ENCODE data around the gene MSI2. TPM values are rescaled to one million over a fixed set of nuclear protein-coding genes. Genes with fewer than 3 reads are reported as not detected.

MSI2 gene
- total RNA-seq, 2 donors from 2014 or later, result 23.2 to 30.9 TPM

GRCh38 chr17:57595947-57596695 lies 339.8 kb downstream of the MSI2 start:
- intact Hi-C loops (cut with DNase I), result loop anchor here in 1 of 2 donors (10.0 kb wide), 2 partner anchors 101 to 129 kb away; no protein-coding TSS in a partner anchor
- peak; percentile 73 for DNase-seq (ENCODE audit: low spot score)

DNA sequence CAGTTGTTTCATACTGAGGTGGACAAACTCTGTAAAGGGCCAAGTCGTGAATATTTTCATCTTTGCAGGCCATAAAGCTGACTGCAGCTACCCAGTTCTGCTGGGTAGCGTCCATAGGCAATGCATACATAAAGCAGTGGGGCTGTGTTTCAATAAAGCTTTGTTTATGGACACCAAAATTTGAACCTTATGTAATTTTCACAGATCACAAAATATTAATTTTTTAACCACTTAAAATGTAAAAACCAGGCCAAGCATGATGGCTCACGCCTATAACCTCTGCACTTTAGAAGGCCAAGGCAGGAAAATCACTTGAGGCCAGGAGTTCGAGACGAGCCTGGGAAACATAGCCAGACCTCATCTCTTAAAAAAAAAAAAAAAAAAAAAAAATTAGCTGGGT lies 340.8 kb downstream of the MSI2 start:
- DNase-seq (ENCODE audit: low spot score), result no peak
- intact Hi-C loops (cut with DNase I), result loop anchor here in 1 of 2 donors (10.0 kb wide), 2 partner anchors 102 to 128 kb away; no protein-coding TSS in a partner anchor

DNA sequence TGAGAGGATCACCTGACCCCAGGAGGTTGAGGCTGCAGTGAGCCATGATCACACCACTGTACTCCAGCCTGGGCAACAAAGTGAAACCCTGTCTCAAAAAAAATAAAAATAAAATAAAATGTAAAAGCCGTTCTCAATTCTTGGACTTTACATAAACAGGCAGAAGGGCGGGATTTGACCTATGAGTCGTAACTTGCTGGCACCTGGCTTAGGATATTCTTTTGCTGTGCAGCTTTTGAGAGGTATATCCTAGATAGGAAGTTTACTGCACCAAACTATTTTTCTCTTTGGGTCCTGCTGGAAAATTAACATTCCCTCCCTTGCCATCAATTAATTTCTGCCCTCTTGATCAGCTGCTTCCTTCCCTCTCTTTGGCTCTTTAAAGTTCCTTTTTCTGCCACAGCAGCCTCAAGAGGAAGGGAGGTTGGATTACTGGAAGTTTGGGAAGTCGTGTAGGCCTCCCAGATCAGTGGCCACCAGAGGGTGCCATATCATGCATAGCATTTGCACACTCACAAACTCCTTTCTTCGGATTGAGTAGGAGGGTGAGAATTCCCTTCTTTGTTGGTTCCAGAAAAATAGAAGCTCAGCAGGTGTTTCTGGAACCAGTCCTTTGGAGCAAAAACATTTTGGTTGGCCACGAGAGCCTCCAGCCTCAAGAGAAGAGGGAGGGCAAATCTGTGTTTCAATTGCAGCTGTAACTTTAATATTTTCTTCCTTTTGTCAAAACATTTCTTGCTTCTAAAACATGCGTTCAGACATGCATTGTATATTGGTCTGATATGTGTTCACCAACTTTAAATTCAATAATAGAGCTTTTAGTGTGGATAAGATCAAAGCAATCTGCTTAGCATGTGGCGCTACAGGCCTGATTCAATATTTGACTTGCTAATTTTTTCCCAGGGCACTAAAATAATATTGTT lies 341.5 kb downstream of the MSI2 start:
- intact Hi-C loops (cut with DNase I), result loop anchor here in 1 of 2 donors (10.0 kb wide), 2 partner anchors 103 to 127 kb away; no protein-coding TSS in a partner anchor
- DNase-seq (ENCODE audit: low spot score), result peak; percentile 83

- intact Hi-C loops (cut with DNase I), result loop anchor here (5.0 to 10.0 kb wide), 4 partner anchors 63 to 125 kb away; no protein-coding TSS in a partner anchor
Measured at GRCh38 chr17:57599271-57600045, 343.1 kb downstream of the MSI2 start.

GRCh38 chr17:57600074-57600473 lies 343.8 kb downstream of the MSI2 start:
- intact Hi-C loops (cut with DNase I), result loop anchor here (5.0 kb wide), 2 partner anchors 62 to 72 kb away; no protein-coding TSS in a partner anchor

More at GRCh38 chr17:57599271-57600045, 343.1 kb downstream of the MSI2 start:
- DNase-seq (ENCODE audit: low spot score), result peak; percentile 52

DNA sequence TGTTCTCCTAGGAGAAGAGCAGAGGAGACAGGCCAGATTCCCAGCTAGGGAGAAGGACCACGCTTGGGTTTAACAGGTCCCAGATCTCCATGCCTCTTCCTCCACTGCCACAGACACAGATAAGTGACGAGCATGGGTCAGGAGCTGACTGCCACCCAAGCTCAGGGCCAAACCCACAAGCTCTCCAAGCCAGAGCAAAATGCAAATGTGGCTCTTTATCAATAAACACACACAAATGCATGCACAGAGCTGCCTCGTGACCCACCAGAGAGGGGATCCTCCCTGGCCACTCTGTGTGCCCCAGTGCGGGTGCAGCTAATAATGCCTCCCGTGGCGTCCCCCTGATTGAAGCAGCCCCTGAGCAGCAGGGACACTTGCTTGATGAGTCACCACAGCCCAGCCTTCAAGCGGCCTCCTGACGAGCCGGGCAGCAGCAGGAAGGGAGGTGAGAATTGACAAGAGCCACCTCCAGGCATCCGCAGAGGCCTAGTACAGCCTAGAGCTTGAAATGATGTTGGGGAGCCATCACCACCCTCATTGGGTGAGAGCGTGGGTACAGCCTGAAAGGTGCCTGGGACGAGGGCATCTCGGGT lies 344.9 kb downstream of the MSI2 start:
- intact Hi-C loops (cut with DNase I), result loop anchor here (5.0 kb wide), 2 partner anchors 61 to 71 kb away; no protein-coding TSS in a partner anchor
- peak; percentile 64 for DNase-seq (ENCODE audit: low spot score)

More at GRCh38 chr17:57600074-57600473, 343.8 kb downstream of the MSI2 start:
- no peak for DNase-seq (ENCODE audit: low spot score)

DNA sequence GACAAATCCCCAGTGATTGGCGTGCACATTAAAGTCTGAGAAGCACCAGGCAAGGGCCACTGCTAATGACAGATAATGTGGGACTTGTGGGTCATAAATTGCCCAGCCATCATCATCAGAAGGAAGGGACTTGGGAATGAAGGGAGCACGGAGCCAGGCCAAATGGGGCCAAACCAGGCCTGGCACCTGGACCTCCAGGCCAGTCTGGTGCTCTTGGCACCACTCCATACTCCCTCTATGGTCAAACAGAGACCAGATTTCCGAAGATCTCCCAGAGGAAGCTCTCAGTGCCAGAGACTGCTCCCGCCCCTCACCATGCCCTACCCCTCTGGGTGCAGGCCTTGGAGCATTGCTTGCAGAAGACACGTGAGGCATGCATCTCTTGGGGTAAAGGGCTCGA lies 346.6 kb downstream of the MSI2 start:
- no peak for DNase-seq (ENCODE audit: low spot score)
- intact Hi-C loops (cut with DNase I), result loop anchor here (5.0 kb wide), 2 partner anchors 59 to 69 kb away; no protein-coding TSS in a partner anchor

GRCh38 chr17:57603546-57603945 lies 347.2 kb downstream of the MSI2 start:
- no peak for DNase-seq (ENCODE audit: low spot score)
- intact Hi-C loops (cut with DNase I), result loop anchor here (5.0 kb wide), 2 partner anchors 59 to 69 kb away; no protein-coding TSS in a partner anchor

DNA sequence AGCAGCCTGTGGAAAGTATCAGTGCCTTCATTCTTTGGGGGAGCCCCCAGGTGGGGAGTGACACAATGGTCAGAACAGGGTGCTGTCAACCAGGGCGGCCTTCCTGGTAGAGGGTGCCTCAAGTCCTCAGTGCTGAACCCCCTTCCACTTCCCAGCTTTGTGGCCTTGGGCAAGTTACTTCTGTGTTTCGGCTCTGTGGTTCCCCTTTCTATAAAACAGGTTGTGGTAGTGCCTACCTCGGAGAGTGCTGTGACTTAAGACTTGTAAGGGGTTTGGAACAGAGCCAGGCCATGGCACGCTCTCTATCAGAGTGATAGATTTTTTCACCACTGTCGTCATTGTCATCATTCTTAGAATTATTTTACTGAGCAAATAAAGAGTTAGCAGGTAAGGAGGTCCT lies 347.7 kb downstream of the MSI2 start:
- intact Hi-C loops (cut with DNase I), result loop anchor here (2.0 to 5.0 kb wide), 3 partner anchors 57 to 68 kb away; no protein-coding TSS in a partner anchor
- DNase-seq (ENCODE audit: low spot score), result no peak

- DNase-seq (ENCODE audit: low spot score), result peak; percentile 73
- intact Hi-C loops (cut with DNase I), result loop anchor here (2.0 to 5.0 kb wide), 3 partner anchors 56 to 67 kb away; no protein-coding TSS in a partner anchor
Measured at GRCh38 chr17:57604771-57605674, 348.7 kb downstream of the MSI2 start.

GRCh38 chr17:57605675-57606105 lies 349.4 kb downstream of the MSI2 start:
- peak; percentile 20 for DNase-seq (ENCODE audit: low spot score)
- intact Hi-C loops (cut with DNase I), result loop anchor here in 1 of 2 donors (2.0 kb wide), 1 partner anchor 55 kb away; no protein-coding TSS in a partner anchor

DNA sequence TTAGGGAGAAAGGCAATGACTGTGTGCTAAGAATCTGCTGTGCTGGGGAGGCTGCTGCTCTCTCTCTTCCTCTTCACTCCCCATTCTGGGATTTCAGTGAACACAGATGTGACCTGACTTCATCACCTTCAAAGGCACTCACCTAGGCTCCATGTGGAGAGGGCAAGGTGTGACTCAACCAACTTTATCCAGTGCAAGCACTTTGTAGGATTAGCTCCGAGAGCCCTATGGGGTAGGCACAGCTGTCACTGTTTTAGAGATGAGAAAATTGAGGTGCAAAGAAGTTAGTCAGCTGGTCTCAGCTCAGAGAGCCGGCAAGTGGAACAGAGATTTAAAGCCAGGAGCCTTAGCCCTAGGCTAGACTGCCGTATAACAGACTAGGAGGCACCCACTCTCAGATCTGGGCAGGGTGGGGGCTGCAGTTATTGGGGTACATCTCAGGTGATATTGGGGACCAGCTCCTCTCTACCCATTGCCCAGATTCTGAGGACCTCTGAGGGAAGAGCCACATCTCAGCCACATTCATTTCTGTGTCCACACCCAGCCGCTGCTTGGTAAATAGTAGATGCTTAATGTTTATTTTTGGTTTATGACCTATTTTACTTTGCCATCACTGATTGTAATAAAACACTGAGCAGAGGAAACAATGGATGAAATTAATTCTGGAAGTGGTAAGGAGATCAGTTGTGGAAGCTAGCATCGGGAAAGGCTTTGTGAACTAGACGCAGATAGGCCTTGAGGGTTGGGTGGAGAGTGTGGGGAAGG lies 350.0 kb downstream of the MSI2 start:
- intact Hi-C loops (cut with DNase I), result no loop called here
- peak; percentile 38 for DNase-seq (ENCODE audit: low spot score)

GRCh38 chr17:57607553-57608120 lies 351.3 kb downstream of the MSI2 start:
- intact Hi-C loops (cut with DNase I), result no loop called here
- peak; percentile 46 for DNase-seq (ENCODE audit: low spot score)

DNA sequence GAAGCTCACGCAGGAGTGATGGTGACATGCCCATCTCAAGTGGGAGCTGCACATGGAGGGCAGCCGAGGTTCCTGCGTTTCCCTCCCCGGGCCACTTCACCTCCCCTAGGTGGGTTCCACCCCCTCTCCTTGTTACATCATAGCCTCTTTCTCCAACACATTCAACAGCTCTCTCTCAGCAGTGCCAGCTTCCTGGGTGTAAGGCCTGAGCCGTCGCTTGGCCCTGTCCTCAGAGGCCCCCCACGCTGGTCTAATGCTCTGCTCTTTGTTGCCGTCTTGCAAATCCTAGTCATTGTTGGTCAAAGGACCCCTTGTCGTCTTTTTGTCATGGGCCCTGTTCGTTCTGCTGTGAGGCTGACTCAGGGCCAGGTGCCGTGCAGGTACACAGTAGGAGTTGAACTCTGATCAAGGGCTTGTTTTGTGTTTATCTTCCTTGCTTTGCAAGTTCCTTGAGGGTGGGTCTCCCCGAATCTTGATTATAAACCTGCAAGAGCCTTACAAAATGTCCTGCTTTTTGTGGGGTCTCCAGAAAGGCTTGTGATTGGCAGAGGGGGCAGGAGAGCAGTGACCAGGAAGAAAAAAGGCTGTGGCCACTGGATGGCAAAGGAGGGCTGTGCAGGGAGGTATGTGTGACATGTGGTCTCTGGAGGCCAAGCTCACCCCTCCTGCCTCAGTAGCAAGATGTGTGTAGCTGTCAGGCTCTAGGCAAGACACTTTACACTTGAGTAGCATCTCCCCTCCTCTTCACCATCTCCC lies 352.2 kb downstream of the MSI2 start:
- peak; percentile 41 for DNase-seq (ENCODE audit: low spot score)
- intact Hi-C loops (cut with DNase I), result no loop called here

GRCh38 chr17:57609125-57609877 lies 353.0 kb downstream of the MSI2 start:
- intact Hi-C loops (cut with DNase I), result no loop called here
- DNase-seq (ENCODE audit: low spot score), result peak; percentile 64
